HL-60 (cell line): ENCODE results near the gene MAPK8IP2.
"Not testable (repeated sequence)": the region's sequence is repeated elsewhere in the genome, so short reads cannot be mapped to it uniquely, and the experiment has no call there.

ENCODE experiments used
- DNase-seq, 2 experiments: peaks; one replicate each; pipeline ENCODE4 v3.0.0-alpha.2; 2010 to 2020; ENCODE audit warnings: low read depth in 1 of 2, low spot score in 1 of 2
- H3K27ac ChIP-seq: fragments of 250-450 bp; sonication (Bioruptor Pico); replicated peaks from 2 replicates; pipeline ENCODE4 v1.5.1; 2020; ENCODE audit warnings: mild to moderate bottlenecking, moderate library complexity
- H3K27me3 ChIP-seq: fragments of 250-450 bp; sonication (Bioruptor Pico); 2 replicates; pipeline ENCODE4 v1.5.1; 2021; ENCODE audit warnings: mild to moderate bottlenecking, moderate library complexity; ENCODE audit not compliant: insufficient read depth, poor library complexity, severe bottlenecking
- H3K4me3 ChIP-seq: replicated peaks from 2 replicates; pipeline ENCODE4 v1.5.1; 2011; ENCODE audit warnings: mild to moderate bottlenecking, control low read depth, low read length; ENCODE audit not compliant: insufficient read depth
- GABPA ChIP-seq: IDR thresholded peaks from 2 replicates; pipeline ENCODE4 v1.6.1; 2012; ENCODE audit warnings: low read depth
- POLR2AphosphoS5 ChIP-seq: IDR thresholded peaks from 2 replicates; pipeline ENCODE4 v1.6.1; 2012; ENCODE audit warnings: low read depth
- SPI1 ChIP-seq: IDR thresholded peaks from 2 replicates; pipeline ENCODE4 v1.6.1; 2012; ENCODE audit warnings: low read depth, mild to moderate bottlenecking, borderline replicate concordance
- TF ChIP-seq, protein P1 (sequence below): IDR thresholded peaks from one replicate; pipeline ENCODE4 v1.5.1; 2011; ENCODE audit warnings: low read length, control low read depth, inconsistent platforms; ENCODE audit not compliant: insufficient read depth
- TF ChIP-seq, protein P2 (sequence below): IDR thresholded peaks from 2 replicates; pipeline ENCODE4 v1.6.1; 2012; ENCODE audit warnings: low read depth; ENCODE audit not compliant: insufficient replicate concordance

MAPK8IP2 gene

DNA sequence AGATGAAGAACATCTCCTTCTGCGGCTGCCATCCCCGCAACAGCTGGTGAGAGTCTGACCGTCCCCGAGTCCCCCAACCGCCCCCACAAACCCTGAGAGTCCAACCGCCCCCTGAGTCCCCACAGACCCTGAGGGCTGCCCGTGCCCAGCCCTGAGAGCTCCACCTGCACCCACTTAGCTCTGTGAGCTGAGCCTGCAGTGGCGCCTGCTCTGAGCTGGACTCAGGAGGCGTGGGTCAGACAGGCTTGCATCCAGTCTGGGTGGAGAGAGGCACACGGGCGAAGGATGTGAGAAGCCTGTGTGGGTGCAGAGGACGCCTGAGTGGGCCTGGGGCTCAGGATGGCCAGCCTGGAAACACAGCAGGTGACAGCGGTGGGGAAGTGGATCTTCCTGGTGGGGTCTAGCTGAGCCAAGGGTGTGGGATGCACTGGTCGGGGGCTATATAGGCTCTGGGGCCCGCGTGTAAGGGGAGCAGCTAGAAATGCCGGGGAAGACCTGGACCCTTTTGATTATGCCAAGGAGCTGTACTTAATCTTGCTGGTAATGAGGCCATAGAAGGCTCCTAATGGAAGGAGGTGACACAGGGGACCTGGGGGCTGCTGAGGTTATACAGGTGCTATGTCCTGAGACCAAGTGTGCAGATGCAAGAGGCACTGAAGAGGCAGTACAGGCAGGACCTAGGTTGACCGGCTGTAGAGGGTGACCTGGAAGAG is 6.5 kb downstream of the MAPK8IP2 start:
- H3K27ac ChIP-seq = no peak overlapping the region
- DNase-seq = no peak
- TF ChIP-seq, protein P1, sequence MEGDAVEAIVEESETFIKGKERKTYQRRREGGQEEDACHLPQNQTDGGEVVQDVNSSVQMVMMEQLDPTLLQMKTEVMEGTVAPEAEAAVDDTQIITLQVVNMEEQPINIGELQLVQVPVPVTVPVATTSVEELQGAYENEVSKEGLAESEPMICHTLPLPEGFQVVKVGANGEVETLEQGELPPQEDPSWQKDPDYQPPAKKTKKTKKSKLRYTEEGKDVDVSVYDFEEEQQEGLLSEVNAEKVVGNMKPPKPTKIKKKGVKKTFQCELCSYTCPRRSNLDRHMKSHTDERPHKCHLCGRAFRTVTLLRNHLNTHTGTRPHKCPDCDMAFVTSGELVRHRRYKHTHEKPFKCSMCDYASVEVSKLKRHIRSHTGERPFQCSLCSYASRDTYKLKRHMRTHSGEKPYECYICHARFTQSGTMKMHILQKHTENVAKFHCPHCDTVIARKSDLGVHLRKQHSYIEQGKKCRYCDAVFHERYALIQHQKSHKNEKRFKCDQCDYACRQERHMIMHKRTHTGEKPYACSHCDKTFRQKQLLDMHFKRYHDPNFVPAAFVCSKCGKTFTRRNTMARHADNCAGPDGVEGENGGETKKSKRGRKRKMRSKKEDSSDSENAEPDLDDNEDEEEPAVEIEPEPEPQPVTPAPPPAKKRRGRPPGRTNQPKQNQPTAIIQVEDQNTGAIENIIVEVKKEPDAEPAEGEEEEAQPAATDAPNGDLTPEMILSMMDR = no peak
- TF ChIP-seq SPI1 (no peak), POLR2AphosphoS5 (no peak), GABPA (no peak)
- TF ChIP-seq, protein P2, sequence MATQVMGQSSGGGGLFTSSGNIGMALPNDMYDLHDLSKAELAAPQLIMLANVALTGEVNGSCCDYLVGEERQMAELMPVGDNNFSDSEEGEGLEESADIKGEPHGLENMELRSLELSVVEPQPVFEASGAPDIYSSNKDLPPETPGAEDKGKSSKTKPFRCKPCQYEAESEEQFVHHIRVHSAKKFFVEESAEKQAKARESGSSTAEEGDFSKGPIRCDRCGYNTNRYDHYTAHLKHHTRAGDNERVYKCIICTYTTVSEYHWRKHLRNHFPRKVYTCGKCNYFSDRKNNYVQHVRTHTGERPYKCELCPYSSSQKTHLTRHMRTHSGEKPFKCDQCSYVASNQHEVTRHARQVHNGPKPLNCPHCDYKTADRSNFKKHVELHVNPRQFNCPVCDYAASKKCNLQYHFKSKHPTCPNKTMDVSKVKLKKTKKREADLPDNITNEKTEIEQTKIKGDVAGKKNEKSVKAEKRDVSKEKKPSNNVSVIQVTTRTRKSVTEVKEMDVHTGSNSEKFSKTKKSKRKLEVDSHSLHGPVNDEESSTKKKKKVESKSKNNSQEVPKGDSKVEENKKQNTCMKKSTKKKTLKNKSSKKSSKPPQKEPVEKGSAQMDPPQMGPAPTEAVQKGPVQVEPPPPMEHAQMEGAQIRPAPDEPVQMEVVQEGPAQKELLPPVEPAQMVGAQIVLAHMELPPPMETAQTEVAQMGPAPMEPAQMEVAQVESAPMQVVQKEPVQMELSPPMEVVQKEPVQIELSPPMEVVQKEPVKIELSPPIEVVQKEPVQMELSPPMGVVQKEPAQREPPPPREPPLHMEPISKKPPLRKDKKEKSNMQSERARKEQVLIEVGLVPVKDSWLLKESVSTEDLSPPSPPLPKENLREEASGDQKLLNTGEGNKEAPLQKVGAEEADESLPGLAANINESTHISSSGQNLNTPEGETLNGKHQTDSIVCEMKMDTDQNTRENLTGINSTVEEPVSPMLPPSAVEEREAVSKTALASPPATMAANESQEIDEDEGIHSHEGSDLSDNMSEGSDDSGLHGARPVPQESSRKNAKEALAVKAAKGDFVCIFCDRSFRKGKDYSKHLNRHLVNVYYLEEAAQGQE = no peak

DNA sequence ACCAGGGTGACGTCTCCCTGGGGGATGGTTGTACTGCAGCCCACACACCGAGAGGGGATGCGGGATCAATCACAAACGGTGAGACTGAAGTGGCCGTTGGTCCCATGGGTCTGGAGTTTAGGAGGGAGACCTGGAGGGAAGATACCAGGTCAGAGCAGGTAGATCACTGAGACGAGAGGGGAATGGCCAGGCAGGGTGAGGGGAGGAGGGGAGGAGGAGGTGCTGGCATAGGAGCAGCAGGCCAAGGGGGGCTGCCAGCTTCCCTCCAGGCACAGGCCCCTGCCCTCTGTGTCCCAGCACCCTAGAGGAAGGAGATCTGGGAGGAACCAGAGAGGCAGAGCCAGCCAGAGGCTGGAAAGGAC is 7.0 kb downstream of the MAPK8IP2 start:
- DNase-seq = no peak
- Histone ChIP-seq H3K4me3 (no peak overlapping the region), H3K27me3 (peaks cover 41% of the 10 kb centered on the region), H3K27ac (no peak overlapping the region)
- no peak for TF ChIP-seq GABPA
- TF ChIP-seq SPI1 = no peak
- TF ChIP-seq POLR2AphosphoS5 = no peak
- TF ChIP-seq, protein P2 = no peak
- TF ChIP-seq, protein P1 = no peak

More for the DNA sequence above, 6.5 kb downstream of the MAPK8IP2 start:
- no peak overlapping the region for H3K4me3 ChIP-seq
- H3K27me3 ChIP-seq = peaks cover 41% of the 10 kb centered on the region

DNA sequence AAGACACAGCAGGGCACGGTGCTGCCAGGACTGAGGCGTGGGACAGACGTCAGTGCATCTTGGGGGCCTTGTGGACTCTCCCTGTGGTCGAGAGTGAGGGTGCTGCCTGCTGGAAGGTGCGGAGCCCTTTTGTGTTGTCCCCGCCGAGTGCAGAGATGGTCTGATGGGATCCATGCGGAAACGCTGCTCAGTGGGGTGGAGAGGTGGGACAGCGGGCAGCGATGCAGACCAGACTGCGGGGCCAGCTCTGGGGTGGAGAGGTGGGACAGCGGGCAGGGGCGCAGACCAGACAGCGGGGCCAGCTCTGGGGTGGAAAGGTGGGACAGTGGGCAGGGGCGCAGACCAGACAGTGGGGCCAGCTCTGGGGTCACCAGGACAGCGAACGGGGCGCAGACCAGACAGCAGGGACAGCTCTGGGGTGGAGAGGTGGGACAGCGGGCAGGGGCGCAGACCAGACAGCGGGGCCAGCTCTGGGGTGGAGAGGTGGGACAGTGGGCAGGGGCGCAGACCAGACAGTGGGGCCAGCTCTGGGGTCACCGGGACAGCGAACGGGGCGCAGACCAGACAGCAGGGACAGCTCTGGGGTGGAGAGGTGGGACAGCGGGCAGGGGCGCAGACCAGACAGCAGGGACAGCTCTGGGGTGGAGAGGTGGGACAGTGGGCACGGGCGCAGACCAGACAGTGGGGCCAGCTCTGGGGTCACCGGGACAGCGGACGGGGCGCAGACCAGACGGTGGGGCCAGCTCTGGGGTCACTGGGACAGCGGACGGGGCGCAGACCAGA is 7.7 kb downstream of the MAPK8IP2 start:
- not testable (repeated sequence) for H3K27ac ChIP-seq
- peaks cover 36% of the 10 kb centered on the region for H3K27me3 ChIP-seq

DNA sequence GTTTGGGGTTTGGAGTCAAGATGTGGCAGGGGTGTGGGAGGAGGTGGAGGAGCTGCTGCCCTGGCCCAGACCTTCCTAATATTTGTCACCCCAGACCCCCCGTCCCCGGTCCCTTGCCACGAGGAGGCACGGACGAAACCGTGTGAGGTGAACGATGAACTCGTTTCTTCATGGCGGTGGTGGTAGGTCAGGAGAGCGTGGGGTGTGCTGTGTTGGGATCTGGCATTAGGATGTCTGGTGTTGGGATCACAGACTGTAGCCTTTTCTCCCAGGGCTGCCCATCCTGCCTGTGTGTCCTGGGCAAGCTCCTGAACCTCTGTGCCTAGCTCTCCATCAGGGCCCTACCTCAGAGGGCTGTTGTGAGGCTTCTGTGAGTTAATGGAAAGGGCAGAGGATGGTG is 8.4 kb downstream of the MAPK8IP2 start:
- Histone ChIP-seq H3K4me3 (no peak overlapping the region), H3K27me3 (peaks cover 28% of the 10 kb centered on the region), H3K27ac (no peak overlapping the region)
- DNase-seq = no peak
- TF ChIP-seq GABPA = no peak
- no peak for TF ChIP-seq SPI1
- TF ChIP-seq, protein P1 = no peak
- TF ChIP-seq, protein P2 = no peak
- no peak for TF ChIP-seq POLR2AphosphoS5

More for the DNA sequence above, 7.7 kb downstream of the MAPK8IP2 start:
- not testable (repeated sequence) for DNase-seq, H3K4me3 ChIP-seq
